ENCODE data around the gene PARD6A. TPM values are rescaled to one million over a fixed set of nuclear protein-coding genes. Genes with fewer than 3 reads are reported as not detected.

Gene PARD6A
- total and polyA plus RNA-seq, 2 donors (not counting 3 experiments of a cell fraction or from before 2014, with no cell fraction given) = 1.3 to 2.9 TPM

- ChIA-PET POLR2A (no interaction called here), CTCF (interaction anchor here (1.3 to 12.7 kb wide), 2 partner anchors 116 to 141 kb away, joined by 4 to 163 read pairs; no protein-coding TSS in a partner anchor)
- Histone ChIP-seq H3K4me1 (ENCODE audit: control insufficient read depth, extremely low read depth, insufficient read depth, low read length) (peaks cover 23% of the 10 kb centered on the region), H3K79me2 (ENCODE audit: control insufficient read depth, insufficient read depth, low read length) (no peaks in the 10 kb centered on the region), H3K4me2 (ENCODE audit: insufficient read depth, low read length) (no peak overlapping the region), H3K36me3 (ENCODE audit: control insufficient read depth in 2 of 2, extremely low read depth in 1 of 2, insufficient read depth in 2 of 2, low read length in 2 of 2) (peaks cover 0 to 6% of the 10 kb centered on the region in 2 experiments), H2AFZ (ENCODE audit: low read depth, low read length) (no peak overlapping the region), H3K27me3 (ENCODE audit: control insufficient read depth in 2 of 2, insufficient read depth in 2 of 2, low read length in 2 of 2) (no peaks in the 10 kb centered on the region), H3K27ac (ENCODE audit: insufficient read depth, low read depth, low read length) (no peak overlapping the region), H3K9me3 (replicated peaks; ENCODE audit: control insufficient read depth, insufficient read depth, low read length) (no peaks in the 10 kb centered on the region), H3K4me3 (replicated peaks in 1 of 3; ENCODE audit: insufficient read depth in 1 of 3, low read depth in 1 of 3, low read length in 3 of 3) (no peak overlapping the region), H3K9ac (replicated peaks; ENCODE audit: extremely low read depth, insufficient read depth, low read length) (no peak overlapping the region), H4K20me1 (replicated peaks; ENCODE audit: control insufficient read depth, extremely low read depth, insufficient read depth, low read length) (no peaks in the 10 kb centered on the region), H3K9me1 (replicated peaks; ENCODE audit: control insufficient read depth, extremely low read depth, insufficient read depth, low read length) (no peaks in the 10 kb centered on the region)
- DNase-seq (ENCODE audit: low read depth, low spot score) = no peak
- no TSS peak for BruUV-seq (replicated peaks)
- no peak for FAIRE-seq
- dilution Hi-C loops (cut with MboI; ENCODE audit: extremely low pct_ligation_motif_present, low sequenced_read_pairs) (no loop called here), intact Hi-C loops (cut with micrococcal nuclease) (no loop called here)
- TF ChIP-seq MYC (IDR thresholded peaks at IDR 0.05; ENCODE audit: low read depth, low read length) = no peak
- TF ChIP-seq POLR2AphosphoS5 (IDR thresholded peaks at IDR 0.05; ENCODE audit: insufficient read depth, low read depth, low read length) = no peak
- no peak for TF ChIP-seq CTCF (IDR thresholded peaks at IDR 0.05; ENCODE audit: extremely low read depth in 1 of 2, insufficient read depth in 1 of 2, low read depth in 1 of 2, low read length in 2 of 2)
These were observed 1.9 kb downstream of the PARD6A start for GRCh38 chr16:67662653-67663010.

DNA sequence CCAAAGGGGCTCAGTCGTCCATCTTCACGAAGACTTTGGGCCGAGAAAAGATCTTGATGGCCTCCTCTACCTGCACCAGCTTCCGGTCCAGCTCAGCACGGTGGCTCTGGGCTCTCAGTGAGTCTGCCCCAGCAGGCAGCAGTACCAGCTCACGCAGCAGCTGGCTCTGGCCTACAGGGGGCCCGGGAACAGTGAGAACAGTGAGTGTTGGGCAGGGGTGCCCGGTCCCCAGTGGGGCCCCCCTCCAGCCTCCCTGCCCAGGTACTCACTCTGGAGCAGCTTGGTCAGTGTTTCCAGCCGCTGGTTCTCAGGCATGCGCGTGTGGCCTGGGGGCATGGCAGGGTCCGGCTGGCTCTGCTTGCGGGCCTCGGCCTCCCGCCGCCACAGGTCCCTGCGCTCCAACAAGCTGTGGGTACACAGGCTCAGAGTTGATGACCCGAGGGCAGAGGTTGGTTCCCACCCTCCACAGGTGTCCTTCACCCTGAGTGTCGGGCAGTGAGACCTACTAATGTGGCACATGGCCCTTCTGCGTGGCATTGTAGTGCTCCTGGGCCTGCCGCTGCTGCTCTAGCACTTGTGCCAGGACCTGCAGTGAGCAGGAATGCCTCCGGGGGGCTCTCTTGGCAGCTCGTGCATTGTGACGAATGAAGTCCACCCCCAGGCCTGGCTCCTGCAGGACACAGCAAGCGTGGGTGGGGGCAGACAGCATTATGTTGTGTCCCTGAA, 2.6 kb downstream of the PARD6A start:
- Histone ChIP-seq H3K9me1 (replicated peaks; ENCODE audit: control insufficient read depth, extremely low read depth, insufficient read depth, low read length) (no peaks in the 10 kb centered on the region), H3K9me3 (replicated peaks; ENCODE audit: control insufficient read depth, insufficient read depth, low read length) (no peaks in the 10 kb centered on the region), H3K27me3 (ENCODE audit: control insufficient read depth in 2 of 2, insufficient read depth in 2 of 2, low read length in 2 of 2) (no peaks in the 10 kb centered on the region), H3K4me2 (ENCODE audit: insufficient read depth, low read length) (no peak overlapping the region), H3K79me2 (ENCODE audit: control insufficient read depth, insufficient read depth, low read length) (no peaks in the 10 kb centered on the region), H3K27ac (ENCODE audit: insufficient read depth, low read depth, low read length) (no peak overlapping the region), H3K36me3 (ENCODE audit: control insufficient read depth in 2 of 2, extremely low read depth in 1 of 2, insufficient read depth in 2 of 2, low read length in 2 of 2) (peaks cover 0 to 6% of the 10 kb centered on the region in 2 experiments), H3K4me1 (ENCODE audit: control insufficient read depth, extremely low read depth, insufficient read depth, low read length) (peaks cover 24% of the 10 kb centered on the region), H2AFZ (ENCODE audit: low read depth, low read length) (no peak overlapping the region), H4K20me1 (replicated peaks; ENCODE audit: control insufficient read depth, extremely low read depth, insufficient read depth, low read length) (no peaks in the 10 kb centered on the region), H3K9ac (replicated peaks; ENCODE audit: extremely low read depth, insufficient read depth, low read length) (no peak overlapping the region), H3K4me3 (replicated peaks in 1 of 3; ENCODE audit: insufficient read depth in 1 of 3, low read depth in 1 of 3, low read length in 3 of 3) (no peak overlapping the region)
- intact Hi-C loops (cut with micrococcal nuclease) (no loop called here), dilution Hi-C loops (cut with MboI; ENCODE audit: extremely low pct_ligation_motif_present, low sequenced_read_pairs) (no loop called here)
- BruUV-seq (replicated peaks) = no TSS peak
- POLR2A ChIA-PET = interaction anchor here (0.6 kb wide), 1 partner anchor 120 kb away, joined by 3 read pairs; no protein-coding TSS in a partner anchor
- CTCF ChIA-PET = interaction anchor here (0.6 to 12.7 kb wide), 6 partner anchors 10 to 142 kb away, joined by 3 to 163 read pairs (median 4); partner anchors contain the start of gene CARMIL2
- no peak for TF ChIP-seq MYC (IDR thresholded peaks at IDR 0.05; ENCODE audit: low read depth, low read length)
- TF ChIP-seq POLR2AphosphoS5 (IDR thresholded peaks at IDR 0.05; ENCODE audit: insufficient read depth, low read depth, low read length) = no peak
- TF ChIP-seq POLR2A (IDR thresholded peaks at IDR 0.05; ENCODE audit: low read depth, low read length) = peak; percentile 19
- TF ChIP-seq CTCF (IDR thresholded peaks at IDR 0.05; ENCODE audit: extremely low read depth in 1 of 2, insufficient read depth in 1 of 2, low read depth in 1 of 2, low read length in 2 of 2) = peak in 1 of 2 donors; percentile 55
- no peak for TF ChIP-seq FOS (IDR thresholded peaks at IDR 0.05; ENCODE audit: borderline replicate concordance, insufficient read depth, low read length)
- FAIRE-seq (no peak), DNase-seq (ENCODE audit: low read depth, low spot score) (no peak)
